GM19324 (cell line): Measurements from ENCODE around the gene LPCAT4.
A peak's percentile ranks its signal among the peaks of the same experiment; 100 is the strongest.
"Not testable (repeated sequence)": the region's sequence is repeated elsewhere in the genome, so short reads cannot be mapped to it uniquely, and the experiment has no call there.

Source experiments
- ATAC-seq: cut with Tn5 transposase; IDR thresholded peaks from one replicate; pipeline ENCODE4 v1.9.1; 2021; ENCODE audit warnings: mild to moderate bottlenecking, moderate library complexity; ENCODE audit not compliant: unreplicated experiment, low FRiP score

Gene LPCAT4

GRCh38 chr15:34367101-34368081 lies at the start of gene LPCAT4:
TSS of gene LPCAT4 (minus strand) at chr15:34367196. CDS start at chr15:34367100, 96 bp downstream.
- peak; percentile 90 for ATAC-seq

GRCh38 chr15:34409511-34409910 lies 42.5 kb upstream of the LPCAT4 start:
- not testable (repeated sequence) for ATAC-seq

GRCh38 chr15:34408973-34409372 lies 42.0 kb upstream of the LPCAT4 start:
- not testable (repeated sequence) for ATAC-seq

GRCh38 chr15:34403899-34404298 lies 36.9 kb upstream of the LPCAT4 start:
- ATAC-seq = not testable (repeated sequence)

GRCh38 chr15:34403160-34403598 lies 36.2 kb upstream of the LPCAT4 start:
- peak; percentile 52 for ATAC-seq

GRCh38 chr15:34397637-34398259 lies 30.8 kb upstream of the LPCAT4 start:
- not testable (repeated sequence) for ATAC-seq

GRCh38 chr15:34392981-34393380 lies 26.0 kb upstream of the LPCAT4 start:
- ATAC-seq = not testable (repeated sequence)

GRCh38 chr15:34389594-34390086 lies 22.6 kb upstream of the LPCAT4 start:
- ATAC-seq = not testable (repeated sequence)

- ATAC-seq = not testable (repeated sequence)
Measured at GRCh38 chr15:34381829-34382521, 15.0 kb upstream of the LPCAT4 start.

- ATAC-seq = not testable (repeated sequence)
Measured at GRCh38 chr15:34380491-34380890, 13.5 kb upstream of the LPCAT4 start.

- ATAC-seq = no peak
Measured at GRCh38 chr15:34376856-34377255, 9.9 kb upstream of the LPCAT4 start.

- not testable (repeated sequence) for ATAC-seq
Measured at GRCh38 chr15:34375541-34375940, 8.5 kb upstream of the LPCAT4 start.

- ATAC-seq = no peak
Measured at GRCh38 chr15:34374816-34375215, 7.8 kb upstream of the LPCAT4 start.

- no peak for ATAC-seq
Measured at GRCh38 chr15:34373951-34374350, 7.0 kb upstream of the LPCAT4 start.

GRCh38 chr15:34370643-34371042 lies 3.6 kb upstream of the LPCAT4 start:
- no peak for ATAC-seq

GRCh38 chr15:34370129-34370528 lies 3.1 kb upstream of the LPCAT4 start:
- ATAC-seq = no peak

GRCh38 chr15:34366271-34367065 lies 528 bp downstream of the LPCAT4 start:
- ATAC-seq = no peak

- ATAC-seq = no peak
Measured at GRCh38 chr15:34365836-34366235, 1.2 kb downstream of the LPCAT4 start.

GRCh38 chr15:34365091-34365825 lies 1.7 kb downstream of the LPCAT4 start:
- no peak for ATAC-seq
